ENCODE measurements around the gene MAGEL2.

The MAGEL2 gene

DNA sequence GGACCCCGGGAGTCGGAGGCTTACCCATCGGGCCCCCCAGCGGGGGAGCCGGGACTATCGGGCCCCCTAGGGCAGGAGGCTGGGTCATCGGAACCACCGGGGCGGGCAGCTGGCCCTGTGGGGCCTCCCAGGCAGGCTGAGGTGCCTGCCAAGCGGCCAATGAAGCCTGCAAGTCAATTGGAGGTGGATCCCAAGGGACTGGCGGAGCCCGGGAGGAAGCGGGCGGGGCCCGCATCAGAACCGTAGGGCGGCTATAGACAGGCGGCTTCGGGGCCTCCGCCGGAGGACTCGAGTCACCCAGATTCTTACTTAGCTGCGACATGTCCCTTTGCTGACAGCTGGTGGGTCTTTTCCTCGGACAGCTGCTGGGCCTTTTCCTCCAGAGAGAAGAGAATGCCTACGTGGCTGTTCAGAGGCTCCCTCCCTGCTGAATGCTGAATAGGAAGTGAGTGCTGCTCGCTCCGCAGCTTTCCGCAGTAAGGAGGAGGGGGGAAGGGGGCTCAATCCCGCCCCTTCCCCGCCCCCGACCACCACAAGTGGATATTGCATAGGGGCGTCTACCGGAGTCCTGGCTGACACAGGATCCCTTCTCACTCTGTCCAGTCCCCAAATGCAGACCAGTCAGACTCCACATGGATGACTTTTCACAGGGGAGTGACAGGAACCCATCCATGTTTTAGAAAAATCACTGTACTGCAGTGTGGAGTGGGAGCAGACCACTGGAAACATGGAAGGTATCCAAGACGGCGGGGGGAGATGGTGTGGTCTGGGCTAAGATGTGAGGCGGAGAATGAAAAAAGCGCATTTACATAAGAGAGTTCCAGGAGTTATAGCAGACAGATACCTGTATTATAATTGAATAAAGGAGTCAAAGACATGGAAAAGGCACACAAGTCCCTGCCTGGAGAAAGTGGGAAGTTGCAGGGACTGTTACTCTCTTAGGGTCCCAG is at the start of gene MAGEL2:
MAGEL2 (minus strand) TSS at position 447 of the 950 bp plus-strand sequence; CDS start at position 322, 125 bp downstream.
- no peak for DNase-seq (ENCODE audit: low read depth, low spot score)

DNA sequence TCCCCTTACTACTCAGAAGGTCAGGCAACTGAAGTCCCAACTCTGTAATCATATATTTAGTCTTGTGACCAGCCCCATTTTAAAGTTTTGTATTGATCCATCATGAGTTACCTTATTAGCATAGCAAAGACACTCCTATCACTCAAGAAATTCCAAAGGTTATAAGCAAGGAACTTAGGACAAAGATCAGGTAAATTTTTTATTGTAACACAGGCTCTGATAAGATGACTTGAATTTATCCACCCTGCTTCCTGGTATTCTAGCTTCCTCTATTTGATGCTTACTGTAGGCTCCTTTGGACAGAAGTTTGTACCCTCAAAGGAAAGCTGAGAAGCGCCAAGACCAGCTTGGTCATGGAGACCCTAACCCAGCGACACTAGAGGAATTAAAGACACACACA is 47.6 kb upstream of the MAGEL2 start:
- no peak for DNase-seq (ENCODE audit: low read depth, low spot score)

DNA sequence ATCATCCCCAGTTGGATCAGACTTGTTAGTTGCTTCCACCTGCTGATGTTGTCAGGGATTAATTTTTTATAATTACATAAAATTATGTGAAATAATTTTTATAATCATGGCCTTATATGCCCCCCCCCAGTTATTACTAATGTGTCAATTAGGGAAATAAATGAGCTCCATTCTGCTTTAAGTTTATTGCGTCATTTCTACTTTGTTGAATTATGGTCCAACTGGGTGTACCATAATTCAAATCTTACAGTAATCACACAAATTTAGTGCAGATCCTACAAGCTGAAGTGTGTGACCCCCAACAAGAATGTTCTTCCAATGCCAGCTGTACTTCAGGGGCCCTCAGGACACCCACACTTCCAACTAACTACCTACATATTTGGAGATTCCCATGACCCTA is 46.9 kb upstream of the MAGEL2 start:
- no peak for DNase-seq (ENCODE audit: low read depth, low spot score)

DNA sequence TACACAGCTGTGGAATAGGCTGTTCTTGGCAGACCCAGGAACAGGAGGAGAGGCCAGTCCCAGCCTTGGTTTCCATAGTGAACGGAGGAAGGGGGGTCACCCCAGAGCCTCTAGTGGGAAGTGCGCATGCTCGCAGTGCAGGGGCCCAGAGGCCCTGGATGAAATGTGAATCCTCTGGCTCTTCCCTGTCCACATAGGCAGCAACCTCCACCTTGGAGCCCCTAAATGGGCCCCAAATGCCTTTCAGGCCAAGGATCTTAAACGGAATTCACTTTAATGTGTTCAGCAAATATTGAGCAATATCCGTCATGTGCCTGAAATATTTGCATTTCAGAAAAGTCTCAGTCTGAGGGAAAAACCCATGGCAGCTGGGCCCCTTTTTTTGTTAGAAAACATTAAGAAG is 42.8 kb upstream of the MAGEL2 start:
- no peak for DNase-seq (ENCODE audit: low read depth, low spot score)

DNA sequence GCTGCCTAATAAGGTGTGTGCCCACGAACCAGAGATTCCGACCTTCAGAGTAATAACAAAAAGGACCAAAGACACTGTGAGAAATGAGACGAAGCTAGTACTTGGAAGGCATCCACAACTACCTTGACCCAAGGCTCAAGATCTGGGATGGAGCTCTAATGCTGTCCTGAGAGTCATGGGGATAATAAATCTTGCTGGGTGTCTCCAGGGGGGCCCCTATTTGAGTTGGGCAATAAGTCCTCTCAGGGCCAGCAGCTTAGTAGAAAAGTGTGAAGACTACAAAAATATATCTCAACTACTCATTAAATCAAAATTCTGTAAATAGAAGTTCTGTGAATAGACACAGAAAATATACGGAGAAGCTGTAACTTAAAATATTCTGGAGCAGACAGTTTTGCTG is 42.3 kb upstream of the MAGEL2 start:
- DNase-seq (ENCODE audit: low read depth, low spot score), result no peak

DNA sequence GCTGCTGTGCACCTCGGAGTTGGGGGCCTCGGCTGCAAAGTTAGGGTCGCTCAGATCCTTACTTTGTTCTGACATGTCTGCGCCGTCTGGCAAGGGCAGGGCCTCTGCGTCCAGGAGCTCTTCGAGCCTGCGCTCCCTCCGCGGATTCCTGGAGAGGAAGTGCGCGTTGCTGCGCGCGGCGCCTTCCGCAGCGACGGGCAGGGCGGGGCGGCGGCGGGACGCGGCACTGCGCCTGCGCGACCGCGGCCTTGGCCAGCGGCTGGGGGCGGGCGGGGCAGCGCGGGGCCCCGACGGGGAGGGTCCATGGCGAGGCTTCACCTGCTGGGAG is 39.4 kb upstream of the MAGEL2 start, which contains the start of gene NDN:
NDN (minus strand) TSS at position 163 of the 328 bp plus-strand sequence; CDS start at position 75, 88 bp downstream.
- DNase-seq (ENCODE audit: low read depth, low spot score), result no peak

DNA sequence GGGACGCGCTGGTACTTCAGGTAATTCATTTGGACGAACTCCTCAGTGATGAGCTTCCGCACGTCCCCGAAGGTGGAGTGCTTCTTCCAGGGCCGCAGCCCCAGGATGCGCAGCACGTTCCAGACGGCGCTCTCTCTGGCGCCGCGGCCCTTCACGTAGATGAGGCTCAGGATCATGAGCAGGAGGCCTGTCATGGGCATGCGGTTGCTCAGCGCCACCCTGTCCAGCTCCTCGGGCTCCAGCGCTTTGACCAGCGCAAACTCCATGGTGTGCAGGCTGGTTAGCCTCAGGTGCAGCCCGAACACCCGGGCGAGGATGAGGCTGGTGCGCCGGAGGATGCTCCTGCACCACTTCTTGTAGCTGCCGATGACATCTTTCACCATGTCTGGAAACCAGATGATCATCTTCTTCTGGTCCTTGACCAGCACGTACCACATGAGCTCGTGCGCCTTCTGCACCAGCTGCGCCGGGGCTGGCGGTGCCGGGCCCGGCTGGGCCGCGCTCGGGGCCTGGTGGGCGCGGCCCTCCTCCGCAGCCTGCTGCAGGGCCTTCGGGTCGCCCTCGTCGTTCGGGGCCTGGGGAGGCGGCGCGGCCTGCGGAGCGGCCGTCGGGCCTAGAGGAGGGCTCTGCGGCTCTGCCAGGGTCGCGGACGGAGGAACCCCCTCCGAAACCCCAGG is 38.9 kb upstream of the MAGEL2 start:
- DNase-seq (ENCODE audit: low read depth, low spot score), result no peak

DNA sequence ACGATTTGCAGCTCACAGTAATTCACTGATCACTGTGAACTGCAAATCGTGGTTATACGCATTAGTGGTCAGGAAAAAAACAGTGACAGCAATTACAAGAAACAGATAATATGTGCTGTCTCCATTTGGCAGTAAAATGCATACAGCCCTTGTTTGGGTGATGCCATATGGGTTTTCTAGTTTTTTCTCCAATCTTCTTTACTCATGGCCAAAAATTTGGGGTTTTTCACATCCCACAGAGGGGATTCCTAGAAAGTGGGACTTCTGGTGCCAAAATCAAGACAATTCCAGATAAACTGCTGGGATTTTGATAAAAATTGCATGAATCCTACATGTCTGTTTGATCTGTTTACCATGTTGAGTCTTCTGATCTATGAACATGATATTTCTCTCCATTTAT is 23.8 kb upstream of the MAGEL2 start:
- no peak for DNase-seq (ENCODE audit: low read depth, low spot score)

DNA sequence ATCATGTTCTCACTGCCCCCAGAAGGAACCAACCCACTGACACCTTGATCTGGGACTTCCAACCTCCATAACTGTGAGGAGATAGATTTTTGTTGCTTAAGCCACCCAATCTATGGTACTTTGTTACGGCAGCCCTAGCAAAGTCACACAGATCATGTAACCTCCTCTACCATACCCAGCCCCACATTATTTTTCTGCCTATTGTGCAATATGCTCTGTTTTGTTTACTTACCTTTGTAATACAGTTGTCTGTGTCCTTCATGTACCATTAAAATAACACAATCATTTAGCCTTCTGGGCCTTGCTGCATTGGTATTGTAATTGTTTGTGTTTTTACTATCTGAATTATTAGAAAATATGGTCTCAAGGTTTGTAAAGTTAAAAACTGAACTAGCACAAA is 23.3 kb upstream of the MAGEL2 start:
- DNase-seq (ENCODE audit: low read depth, low spot score), result no peak

DNA sequence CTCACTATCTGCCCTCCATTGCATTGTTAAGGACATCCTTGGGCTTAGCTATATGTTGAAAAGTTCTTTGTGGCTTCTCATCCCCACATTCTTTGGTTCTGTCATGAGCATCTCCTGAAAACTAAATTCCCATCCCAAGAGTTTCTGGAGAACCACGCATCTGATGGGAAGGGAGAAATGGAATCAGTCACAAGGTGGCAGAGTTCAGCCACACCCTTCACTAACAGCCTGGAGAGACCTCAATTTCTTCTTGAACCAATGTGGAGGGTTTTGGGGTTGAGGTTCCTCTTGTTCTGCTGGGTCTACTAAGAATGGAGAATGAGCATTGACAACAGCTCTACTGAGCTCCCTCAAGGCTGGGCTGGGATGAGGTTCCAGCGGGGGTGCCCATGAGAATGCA is 15.6 kb upstream of the MAGEL2 start:
- DNase-seq (ENCODE audit: low read depth, low spot score), result no peak

DNA sequence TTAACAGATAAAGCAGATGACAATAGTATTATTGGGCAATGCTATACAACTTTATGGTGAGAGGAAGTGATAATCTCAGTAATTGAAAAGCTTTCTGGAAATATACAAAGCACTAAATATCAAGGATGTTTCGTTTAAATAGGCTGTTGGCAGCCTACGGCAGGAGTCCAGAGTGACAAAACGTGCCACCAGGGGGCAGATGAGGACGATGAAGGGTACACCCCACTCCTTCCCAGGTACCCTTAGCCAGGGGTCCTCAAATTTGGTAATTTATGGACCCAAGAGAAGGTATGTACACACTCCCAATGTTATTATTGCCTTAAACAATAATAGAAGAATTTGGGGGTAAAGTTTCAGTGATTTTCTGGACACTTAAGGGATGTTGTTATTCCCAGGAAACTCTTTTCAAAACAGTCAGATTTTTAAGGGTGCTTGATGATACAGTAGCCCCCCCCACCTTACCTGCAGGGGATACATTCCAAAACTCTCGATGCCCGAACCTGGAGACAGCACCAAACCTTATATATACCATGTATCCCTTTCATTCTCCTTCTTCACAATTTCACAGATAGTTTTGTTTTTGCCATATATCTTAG is 1.4 kb upstream of the MAGEL2 start:
- DNase-seq (ENCODE audit: low read depth, low spot score), result no peak

DNA sequence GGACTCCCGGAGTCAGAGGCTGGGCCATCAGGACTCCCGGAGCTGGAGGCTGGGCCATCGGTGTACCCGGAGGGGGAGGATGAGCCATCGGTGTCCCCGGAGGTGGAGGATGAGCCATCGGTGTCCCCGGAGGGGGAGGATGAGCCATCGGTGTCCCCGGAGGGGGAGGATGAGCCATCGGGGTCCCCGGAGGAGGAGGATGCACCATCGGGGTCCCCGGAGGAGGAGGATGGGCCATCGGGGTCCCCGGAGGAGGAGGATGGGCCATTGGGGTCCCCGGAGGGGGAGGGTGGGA is 719 bp downstream of the MAGEL2 start:
- no peak for DNase-seq (ENCODE audit: low read depth, low spot score)

DNA sequence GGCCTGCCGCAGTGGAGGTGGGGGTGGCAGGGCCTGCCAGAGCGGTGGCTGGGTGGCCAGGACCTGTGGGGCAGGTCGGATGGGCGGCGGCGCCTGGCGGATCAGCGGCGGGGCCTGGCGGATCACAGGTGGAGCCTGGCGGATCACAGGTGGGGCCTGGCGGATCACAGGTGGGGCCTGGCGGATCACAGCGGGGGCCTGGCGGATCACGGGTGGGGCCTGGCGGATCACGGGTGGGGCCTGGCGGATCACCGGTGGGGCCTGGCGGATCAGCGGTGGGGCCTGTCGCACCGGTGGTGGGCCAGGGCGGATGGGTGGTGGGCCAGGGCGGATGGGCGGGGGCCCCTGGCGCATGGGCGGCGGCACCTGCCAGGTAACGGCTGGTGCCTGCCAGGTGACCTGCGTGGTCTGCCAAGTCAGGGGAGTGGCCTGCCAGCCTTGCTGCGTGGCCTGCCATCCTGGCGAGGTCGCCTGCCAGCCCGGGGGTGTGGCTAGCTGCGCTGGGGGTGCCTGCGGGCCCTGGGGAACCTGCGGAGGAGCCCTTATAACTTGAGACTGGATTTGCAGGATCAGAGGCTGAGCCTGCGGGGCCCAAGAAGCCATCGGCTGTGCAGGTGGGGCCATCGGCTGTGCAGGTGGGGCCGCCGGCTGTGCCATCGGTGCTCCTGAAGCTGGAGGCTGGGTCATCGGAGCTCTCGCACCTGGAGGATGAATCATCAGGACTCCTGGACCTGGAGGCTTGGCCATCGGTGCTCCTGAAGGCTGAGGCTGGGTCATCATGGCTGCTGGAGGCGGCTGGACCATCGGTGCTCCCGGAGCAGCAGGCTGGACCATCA is 1.3 kb downstream of the MAGEL2 start:
- DNase-seq (ENCODE audit: low read depth, low spot score), result no peak

DNA sequence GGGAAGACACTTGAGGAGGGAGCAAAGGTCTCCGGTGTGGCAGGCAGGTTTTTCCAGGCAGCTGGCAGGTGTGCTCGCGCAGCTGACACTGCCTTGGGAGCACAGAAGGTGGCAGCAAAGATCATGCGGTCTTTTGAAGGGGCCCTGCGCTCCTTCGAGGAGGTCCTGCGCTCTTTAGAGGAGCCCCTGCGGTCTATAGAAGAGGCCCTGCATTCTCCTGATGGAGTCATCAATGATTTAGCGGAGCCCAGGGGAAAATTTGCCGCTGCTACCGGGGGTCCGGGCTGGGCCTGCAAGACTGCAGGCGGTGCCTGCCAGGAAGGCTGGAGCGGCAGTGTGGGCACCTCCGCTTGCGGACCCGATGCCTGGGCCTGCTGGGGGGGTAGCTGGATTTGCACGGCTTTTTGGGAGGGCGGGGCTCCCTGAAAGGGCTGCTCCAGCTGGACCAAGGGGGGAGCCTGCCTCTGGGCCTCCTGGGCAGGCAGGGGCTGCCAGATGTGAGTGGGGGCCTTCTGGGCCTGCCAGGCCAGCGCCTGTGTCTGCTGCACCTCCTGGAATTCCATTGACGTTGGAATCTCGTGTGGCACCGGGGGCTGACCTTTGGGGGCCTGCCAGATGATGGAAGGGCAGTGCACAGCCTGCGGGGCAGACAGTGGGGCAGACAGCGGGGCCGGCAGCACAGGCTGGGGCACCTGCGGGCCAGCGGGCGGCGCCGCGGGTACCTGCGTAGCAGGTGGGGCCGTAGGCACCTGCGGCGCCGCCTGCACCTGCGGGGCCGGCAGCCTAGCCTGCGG is 2.1 kb downstream of the MAGEL2 start:
- no peak for DNase-seq (ENCODE audit: low read depth, low spot score)

DNA sequence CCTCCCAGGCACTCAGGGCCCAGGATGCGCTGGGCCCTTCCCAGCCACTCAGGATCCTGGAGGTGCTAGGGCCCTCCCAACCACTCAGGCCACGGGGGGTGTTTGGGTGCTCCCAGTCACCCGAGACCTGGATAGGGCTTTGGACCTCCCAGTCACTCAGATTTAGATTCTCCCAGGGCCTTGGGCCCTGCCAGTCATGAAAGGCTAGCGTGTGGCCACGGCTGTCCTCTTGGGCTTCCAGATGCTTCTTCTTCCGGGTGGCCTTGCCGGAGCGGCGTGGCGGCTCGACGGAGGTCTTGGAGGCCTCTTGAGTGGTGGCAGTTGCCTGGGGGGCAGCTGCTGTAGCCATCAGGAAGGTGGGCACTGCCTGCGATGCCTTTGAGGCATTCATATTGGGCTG is 2.8 kb downstream of the MAGEL2 start:
- no peak for DNase-seq (ENCODE audit: low read depth, low spot score)

DNA sequence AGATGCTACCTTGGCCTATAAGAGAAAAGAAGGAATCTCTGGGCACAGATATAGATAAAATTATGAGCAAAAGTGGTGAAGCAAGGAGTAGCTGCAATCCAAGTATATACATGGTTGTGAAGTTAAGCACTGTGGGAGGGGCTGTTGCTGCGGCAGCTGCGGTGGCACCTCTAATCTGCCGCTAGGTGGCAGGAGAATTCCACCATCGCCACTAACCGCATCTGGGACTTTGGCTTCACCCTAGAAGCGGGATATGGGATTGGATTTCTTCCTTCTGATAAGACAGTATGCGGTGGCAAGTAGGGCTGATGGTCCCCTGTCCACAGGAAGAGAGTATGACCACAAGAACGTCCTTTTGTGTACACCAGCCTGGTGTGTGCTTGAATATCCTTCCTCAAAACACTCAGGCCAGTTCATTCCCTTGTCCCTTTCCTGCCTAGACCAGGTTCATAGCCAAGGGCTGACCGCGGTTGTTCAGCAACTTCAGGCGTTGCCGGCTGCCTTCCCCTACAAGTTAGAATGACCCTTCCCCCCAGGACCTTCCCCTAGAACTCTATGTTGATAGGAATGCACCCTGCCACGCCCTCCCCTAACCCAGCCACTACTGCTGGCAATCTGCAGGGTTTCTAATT is 5.1 kb downstream of the MAGEL2 start:
- no peak for DNase-seq (ENCODE audit: low read depth, low spot score)

DNA sequence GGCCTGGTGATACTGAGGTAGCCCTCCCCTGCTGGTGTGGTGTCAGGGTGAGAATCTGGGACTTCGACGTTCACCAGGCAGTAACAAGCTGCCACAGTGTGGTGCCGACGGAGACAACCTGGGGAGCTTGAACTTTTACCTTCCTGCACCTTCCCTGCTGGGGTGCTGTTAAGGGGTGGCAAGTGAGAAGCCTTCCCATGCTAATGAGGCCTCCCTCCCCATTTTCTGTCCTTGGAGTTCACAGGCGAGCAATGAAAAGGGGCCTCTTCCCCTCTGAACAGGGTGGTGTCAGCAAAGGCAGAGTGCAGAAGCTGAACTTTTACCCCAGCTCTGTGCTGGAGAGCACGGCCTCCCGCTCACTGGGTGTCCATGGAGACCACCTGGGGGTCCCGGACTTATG is 13.5 kb downstream of the MAGEL2 start:
- no peak for DNase-seq (ENCODE audit: low read depth, low spot score)

DNA sequence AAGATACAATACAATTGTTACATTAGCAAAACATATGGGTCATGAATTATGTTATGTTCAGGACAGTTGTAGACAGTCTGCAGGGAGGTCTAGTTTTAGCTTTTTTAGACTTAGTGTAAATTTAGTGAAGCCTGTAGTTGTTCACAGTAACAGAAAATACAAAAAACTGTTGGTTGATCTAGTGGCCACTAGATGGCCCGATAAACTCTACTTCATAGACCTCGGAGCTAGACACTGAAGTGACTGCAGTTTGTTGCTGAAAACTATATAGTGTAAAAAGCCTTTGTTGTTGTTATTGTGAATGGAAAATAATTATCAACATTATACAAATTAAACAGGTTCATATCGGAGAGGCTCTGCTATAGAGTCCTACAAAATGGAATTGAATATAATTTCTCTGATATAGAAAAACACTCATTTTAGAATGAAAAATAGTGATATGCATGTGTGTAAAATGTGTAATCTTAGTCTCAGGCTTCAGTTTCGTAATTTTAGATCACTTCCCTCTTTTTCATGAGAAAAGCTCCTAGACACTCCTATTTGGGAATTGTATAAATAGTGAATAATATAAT is 18.3 kb downstream of the MAGEL2 start:
- DNase-seq (ENCODE audit: low read depth, low spot score), result no peak

DNA sequence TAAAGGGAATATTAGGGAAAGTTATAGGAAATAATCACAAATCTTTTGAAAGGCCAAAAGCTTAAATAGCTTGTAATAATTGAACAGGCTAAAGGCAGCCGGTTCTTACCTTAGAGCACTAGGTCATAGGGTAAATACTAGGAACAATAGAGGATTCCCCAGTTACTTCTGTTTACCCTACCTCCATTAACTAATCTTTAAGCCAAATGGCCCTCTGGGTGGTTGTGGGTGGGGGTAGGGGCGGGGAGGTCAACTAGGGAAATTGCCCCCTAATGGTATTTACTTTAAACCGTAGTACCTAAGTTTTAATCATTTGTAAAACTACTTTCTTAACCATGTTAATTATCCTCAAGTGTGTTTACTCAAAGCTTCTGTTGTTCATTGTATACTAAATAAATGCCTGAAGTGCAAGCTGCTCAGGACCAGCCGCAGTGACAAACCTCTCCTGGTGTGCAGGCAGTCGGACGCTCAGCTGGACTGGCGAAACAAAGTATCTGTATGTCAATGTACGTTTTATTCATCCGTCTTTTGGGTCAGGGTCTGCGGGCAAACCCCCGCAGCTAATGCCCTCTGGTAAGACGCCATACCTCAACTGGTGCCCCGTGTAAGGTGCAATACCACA is 18.9 kb downstream of the MAGEL2 start:
- no peak for DNase-seq (ENCODE audit: low read depth, low spot score)

DNA sequence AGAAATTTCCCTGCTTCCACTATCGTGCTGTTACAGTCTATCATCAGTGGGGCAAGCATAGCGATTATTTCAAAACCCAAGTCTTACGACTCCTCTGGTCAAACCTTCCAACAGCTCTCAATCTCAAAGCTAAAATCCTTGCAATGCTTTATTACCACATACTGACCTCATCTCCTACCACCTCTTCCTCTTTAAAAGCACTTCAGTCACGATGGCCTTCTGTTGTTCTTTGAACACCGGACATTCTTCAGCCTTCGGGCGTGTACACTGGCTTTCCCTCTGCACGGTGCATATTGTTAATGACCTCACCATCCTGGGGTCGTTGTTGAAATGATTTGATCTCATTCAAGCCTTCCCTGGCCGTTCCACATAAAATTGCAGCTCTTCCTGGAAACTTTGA is 31.1 kb downstream of the MAGEL2 start:
- no peak for DNase-seq (ENCODE audit: low read depth, low spot score)

All from smooth muscle cell of the brain vasculature (primary cell).